ENCODE results near the gene CYP11A1. TPM values are rescaled to one million over a fixed set of nuclear protein-coding genes. Genes with fewer than 3 reads are reported as not detected.

Gene CYP11A1
- total RNA-seq, 1 experiment from 2014 or later, result 1.7 TPM

DNA sequence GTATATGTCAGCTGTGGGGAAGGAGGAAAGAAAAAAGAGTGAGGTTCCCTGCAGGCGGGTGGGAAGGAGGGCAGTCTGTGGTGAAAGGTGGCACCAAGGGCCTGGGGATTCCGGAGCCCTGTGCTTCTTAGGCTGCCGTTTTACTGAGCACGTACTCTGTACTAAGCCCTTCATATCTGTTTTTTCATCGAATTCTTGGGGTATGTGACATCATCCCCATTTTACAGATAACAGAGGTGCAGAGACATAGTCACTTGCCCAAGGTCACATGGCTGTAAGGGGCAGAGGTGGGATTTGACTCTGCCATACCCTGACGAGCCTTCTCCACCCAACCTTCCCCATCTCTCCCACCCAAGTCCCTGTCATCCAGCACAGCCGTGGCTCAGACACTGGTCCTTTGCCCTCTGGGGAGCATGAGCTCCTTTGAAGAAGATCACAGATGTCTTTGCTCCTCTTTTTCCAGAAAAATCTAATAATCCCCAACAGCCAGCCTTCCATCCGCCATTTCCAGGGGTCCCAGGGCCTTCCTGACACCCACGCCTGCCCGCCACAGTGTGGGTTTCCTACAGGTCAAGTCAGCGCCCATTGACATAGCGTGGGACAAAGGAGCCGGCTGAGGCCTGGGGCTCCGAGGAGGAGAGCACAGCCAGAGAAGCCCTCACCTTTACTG, 24.2 kb downstream of the CYP11A1 start:
- Histone ChIP-seq H4K20me1 (ENCODE audit: control insufficient read depth, insufficient read depth, insufficient read length) (no peaks in the 10 kb centered on the region), H3K9ac (ENCODE audit: extremely low read depth, insufficient read length, low read length) (no peak overlapping the region), H4K8ac (replicated peaks; ENCODE audit: insufficient read length, low read depth, low read length) (no peak overlapping the region), H3K18ac (ENCODE audit: insufficient read length, low read depth, low read length) (no peak overlapping the region), H4K91ac (ENCODE audit: insufficient read length, low read depth, low read length) (no peak overlapping the region), H3K4me1 (ENCODE audit: insufficient read depth, low read length) (no peaks in the 10 kb centered on the region; the same call in 1 of the 2 replicates), H3K27ac (ENCODE audit: insufficient read length, low read depth, low read length) (no peak overlapping the region), H2BK120ac (ENCODE audit: low read depth, low read length, poor library complexity, severe bottlenecking) (no peak overlapping the region), H3K79me1 (ENCODE audit: insufficient read depth, low read depth, low read length, poor library complexity, severe bottlenecking) (no peaks in the 10 kb centered on the region), H2BK15ac (ENCODE audit: low read depth, low read length) (no peak overlapping the region), H3K56ac (ENCODE audit: insufficient read length, low read depth, low read length) (no peak overlapping the region), H3K14ac (ENCODE audit: insufficient read depth, low read length) (no peak overlapping the region), H3K9me3 (ENCODE audit: control insufficient read depth, low read depth, low read length) (no peaks in the 10 kb centered on the region), H2AK5ac (ENCODE audit: insufficient read length, low read length) (no peak overlapping the region), H3K4ac (ENCODE audit: low read depth, low read length) (no peak overlapping the region), H2BK20ac (ENCODE audit: low read depth, low read length, poor library complexity, severe bottlenecking) (no peak overlapping the region), H2BK12ac (ENCODE audit: insufficient read length, low read depth, low read length) (no peak overlapping the region), H3T11ph (ENCODE audit: low read length) (no peak overlapping the region), H3K4me2 (ENCODE audit: insufficient read depth, insufficient read length, low read length) (no peak overlapping the region), H3K79me2 (ENCODE audit: insufficient read depth, low read length) (no peaks in the 10 kb centered on the region), H3K27me3 (ENCODE audit: insufficient read depth, low read length) (no peaks in the 10 kb centered on the region), H2BK5ac (ENCODE audit: insufficient read length, low read length) (no peak overlapping the region), H2AFZ (ENCODE audit: low read length) (no peak overlapping the region), H4K5ac (ENCODE audit: insufficient read length, low read depth, low read length) (no peak overlapping the region), H3K23me2 (ENCODE audit: insufficient read length, low read depth, low read length, poor library complexity, severe bottlenecking) (no peaks in the 10 kb centered on the region), H3K23ac (ENCODE audit: insufficient read length, low read depth, low read length) (no peak overlapping the region)
- no peak for DNase-seq
- TF ChIP-seq, protein P1, sequence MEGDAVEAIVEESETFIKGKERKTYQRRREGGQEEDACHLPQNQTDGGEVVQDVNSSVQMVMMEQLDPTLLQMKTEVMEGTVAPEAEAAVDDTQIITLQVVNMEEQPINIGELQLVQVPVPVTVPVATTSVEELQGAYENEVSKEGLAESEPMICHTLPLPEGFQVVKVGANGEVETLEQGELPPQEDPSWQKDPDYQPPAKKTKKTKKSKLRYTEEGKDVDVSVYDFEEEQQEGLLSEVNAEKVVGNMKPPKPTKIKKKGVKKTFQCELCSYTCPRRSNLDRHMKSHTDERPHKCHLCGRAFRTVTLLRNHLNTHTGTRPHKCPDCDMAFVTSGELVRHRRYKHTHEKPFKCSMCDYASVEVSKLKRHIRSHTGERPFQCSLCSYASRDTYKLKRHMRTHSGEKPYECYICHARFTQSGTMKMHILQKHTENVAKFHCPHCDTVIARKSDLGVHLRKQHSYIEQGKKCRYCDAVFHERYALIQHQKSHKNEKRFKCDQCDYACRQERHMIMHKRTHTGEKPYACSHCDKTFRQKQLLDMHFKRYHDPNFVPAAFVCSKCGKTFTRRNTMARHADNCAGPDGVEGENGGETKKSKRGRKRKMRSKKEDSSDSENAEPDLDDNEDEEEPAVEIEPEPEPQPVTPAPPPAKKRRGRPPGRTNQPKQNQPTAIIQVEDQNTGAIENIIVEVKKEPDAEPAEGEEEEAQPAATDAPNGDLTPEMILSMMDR (conservative IDR thresholded peaks at IDR 0.05), result no peak
- no CpG with 5 or more reads among the region's 14 CpGs for WGBS (ENCODE audit: extremely low coverage, insufficient read length, low lambda C conversion rate)
- Mint-ChIP-seq H3K27ac (no peak overlapping the region), H3K27me3 (ENCODE audit: low read depth) (peaks cover 12% of the 10 kb centered on the region), H3K9me3 (no peaks in the 10 kb centered on the region), H3K4me1 (peaks cover 5% of the 10 kb centered on the region in 2 experiments), H3K4me3 (no peak overlapping the region), H3K36me3 (ENCODE audit: insufficient read depth in 1 of 3, low read depth in 3 of 3) (peaks cover 0 to 2% (median 0%) of the 10 kb centered on the region in 3 experiments; a peak in 1 of 7 replicates)
